PC-3 (cell line): ENCODE measurements around the gene SYT1. TPM values are rescaled to one million over a fixed set of nuclear protein-coding genes. Genes with fewer than 3 reads are reported as not detected.

Experiments used
- ATAC-seq: fragments of 200-7000 bp; cut with Tn5 transposase; 2 replicates; pipeline ENCODE4 v1.9.1; 2020; ENCODE audit warnings: mild to moderate bottlenecking, moderate library complexity
- BruUV-seq: library from RNA; stranded (reverse); fragments of 400-500 nt; replicated peaks from 2 replicates; lab custom pipeline; 2021; lab: Mats Ljungman, UMichigan
- CTCF ChIA-PET: fragments of 300-600 bp; sonication (Branson Sonifier 250); formaldehyde crosslinking; loops from one replicate; lab custom pipeline; 2022; ENCODE audit warnings: antibody characterized with exemption; lab: Charles Lee
- POLR2A ChIA-PET: fragments of 300-600 bp; sonication (Branson Sonifier 250); formaldehyde crosslinking; loops from one replicate; lab custom pipeline; 2022; ENCODE audit warnings: antibody characterized with exemption; ENCODE audit not compliant: unreplicated experiment; lab: Charles Lee
- DNase-seq: peaks from one replicate; pipeline ENCODE4 v3.0.0-alpha.2; 2015
- H2AFZ ChIP-seq: fragments of 300-600 bp; sonication (generic); 2 replicates; pipeline ENCODE4 v1.6.0; 2016; ENCODE audit warnings: antibody characterized with exemption, low read length
- H3F3A ChIP-seq: fragments of 300-600 bp; sonication (generic); one replicate; pipeline ENCODE4 v1.6.0; 2017; ENCODE audit warnings: antibody characterized with exemption, low read length, control low read depth, mild to moderate bottlenecking; ENCODE audit not compliant: unreplicated experiment
- H3K27ac ChIP-seq: fragments of 300-600 bp; sonication (generic); 2 replicates; pipeline ENCODE4 v1.5.1; 2016; ENCODE audit warnings: mild to moderate bottlenecking, low read length
- H3K27me3 ChIP-seq: fragments of 300-600 bp; sonication (generic); 2 replicates; pipeline ENCODE4 v1.6.1; 2016; ENCODE audit warnings: low read length, mixed read lengths
- H3K36me3 ChIP-seq: fragments of 300-600 bp; sonication (generic); 2 replicates; pipeline ENCODE4 v1.6.1; 2016; ENCODE audit warnings: low read depth, mixed run types, low read length, mixed read lengths
- H3K4me1 ChIP-seq: fragments of 300-600 bp; sonication (generic); 2 replicates; pipeline ENCODE4 v1.5.1; 2016; ENCODE audit warnings: low read length; ENCODE audit not compliant: insufficient read depth
- H3K4me2 ChIP-seq: fragments of 300-600 bp; sonication (generic); 2 replicates; pipeline ENCODE4 v1.6.0; 2016; ENCODE audit warnings: low read length
- H3K4me3 ChIP-seq: fragments of 300-600 bp; sonication (generic); 2 replicates; pipeline ENCODE4 v1.5.1; 2016; ENCODE audit warnings: mild to moderate bottlenecking, low read length, mixed read lengths
- H3K79me2 ChIP-seq: fragments of 300-600 bp; sonication (generic); 2 replicates; pipeline ENCODE4 v1.6.1; 2017; ENCODE audit warnings: low read length, mixed read lengths
- H3K9ac ChIP-seq: fragments of 300-600 bp; sonication (generic); 2 replicates; pipeline ENCODE4 v1.6.0; 2016; ENCODE audit warnings: mild to moderate bottlenecking, low read length
- H3K9me2 ChIP-seq: fragments of 300-600 bp; sonication (generic); replicated peaks from 2 replicates; pipeline ENCODE4 v1.6.1; 2016; ENCODE audit warnings: mixed run types, low read length, mixed read lengths
- H3K9me3 ChIP-seq: fragments of 300-600 bp; sonication (generic); 2 replicates; pipeline ENCODE4 v1.6.1; 2016; ENCODE audit warnings: low read length, mixed read lengths
- H4K20me1 ChIP-seq: fragments of 300-600 bp; sonication (generic); 2 replicates; pipeline ENCODE4 v1.6.1; 2016; ENCODE audit warnings: low read length, mixed read lengths
- CTCF ChIP-seq: fragments of 300-600 bp; sonication (generic); conservative IDR thresholded peaks from 2 replicates; pipeline ENCODE4 v1.5.1; 2017; ENCODE audit warnings: antibody characterized with exemption, low read depth, mild to moderate bottlenecking, low read length
- EZH2 ChIP-seq: fragments of 300-600 bp; sonication (generic); IDR thresholded peaks from one replicate; pipeline ENCODE4 v1.6.1; 2017; ENCODE audit warnings: antibody characterized with exemption, mild to moderate bottlenecking, low read length; ENCODE audit not compliant: unreplicated experiment
- EZH2phosphoT487 ChIP-seq: fragments of 300-600 bp; sonication (generic); IDR thresholded peaks from 2 replicates; pipeline ENCODE4 v1.6.1; 2018; ENCODE audit warnings: mild to moderate bottlenecking, antibody characterized with exemption, low read length, borderline replicate concordance
- intact Hi-C: fragments of 100-400 bp; cut with micrococcal nuclease; formaldehyde crosslinking; loops from 2 replicates; pipeline ENCODE4 v1.9.0; 2023
- total RNA-seq: library from RNA; depleted of rRNA; stranded (reverse); fragments of >200 nt; gene quantifications from 2 replicates; pipeline ENCODE4 v1.2.3, GENCODE V29; 2014

Gene SYT1
- total RNA-seq, 1 experiment from 2014 or later = 0.51 TPM

GRCh38 chr12:79168687-79169086 lies 304.1 kb downstream of the SYT1 start:
- no peak overlapping the region for H2AFZ ChIP-seq
- no peak for TF ChIP-seq CTCF
- TF ChIP-seq EZH2phosphoT487 = no peak
- no peak for TF ChIP-seq EZH2
- H3K9ac ChIP-seq = no peak overlapping the region
- H3K9me3 ChIP-seq = no peaks in the 10 kb centered on the region
- no peak for ATAC-seq
- DNase-seq = no peak
- no peak overlapping the region for H3K4me3 ChIP-seq
- no peaks in the 10 kb centered on the region for H3K36me3 ChIP-seq
- H3K79me2 ChIP-seq = no peaks in the 10 kb centered on the region
- ChIA-PET POLR2A (no interaction called here), CTCF (no interaction called here)
- no peak overlapping the region for H3K27ac ChIP-seq
- H3F3A ChIP-seq = no peaks in the 10 kb centered on the region
- BruUV-seq = no TSS peak
- no peak overlapping the region for H3K4me2 ChIP-seq
- no peaks in the 10 kb centered on the region for H3K9me2 ChIP-seq
- H4K20me1 ChIP-seq = no peaks in the 10 kb centered on the region
- H3K4me1 ChIP-seq = no peaks in the 10 kb centered on the region
- intact Hi-C loops = no loop called here
- H3K27me3 ChIP-seq = no peaks in the 10 kb centered on the region

- no peak overlapping the region for H3K27ac ChIP-seq
- no peaks in the 10 kb centered on the region for H3K79me2 ChIP-seq
- H2AFZ ChIP-seq = no peak overlapping the region
- H3K27me3 ChIP-seq = no peaks in the 10 kb centered on the region
- no peaks in the 10 kb centered on the region for H3F3A ChIP-seq
- H3K9me2 ChIP-seq = no peaks in the 10 kb centered on the region
- ChIA-PET CTCF (interaction anchor here (0.7 to 1.2 kb wide), 2 partner anchors 704 to 782 kb away, joined by 3 to 8 read pairs; no protein-coding TSS in a partner anchor), POLR2A (interaction anchor here (0.5 kb wide), 1 partner anchor 17 kb away, joined by 3 read pairs; no protein-coding TSS in a partner anchor)
- TF ChIP-seq CTCF = peak; percentile 62
- TF ChIP-seq EZH2 = no peak
- TF ChIP-seq EZH2phosphoT487 = no peak
- H3K9ac ChIP-seq = no peak overlapping the region
- no peak overlapping the region for H3K4me3 ChIP-seq
- H3K36me3 ChIP-seq = no peaks in the 10 kb centered on the region
- intact Hi-C loops = loop anchor here (1.0 to 10.0 kb wide), 8 partner anchors 167 to 993 kb away; partner anchors contain the start of gene SYT1
- ATAC-seq (peak; percentile 83), DNase-seq (peak; percentile 70)
- no peak overlapping the region for H3K4me2 ChIP-seq
- no peaks in the 10 kb centered on the region for H4K20me1 ChIP-seq
- no peaks in the 10 kb centered on the region for H3K9me3 ChIP-seq
- H3K4me1 ChIP-seq = no peaks in the 10 kb centered on the region
- no TSS peak for BruUV-seq
Observed at GRCh38 chr12:79174626-79175025, 310.1 kb downstream of the SYT1 start.

GRCh38 chr12:79183003-79183402 lies 318.4 kb downstream of the SYT1 start:
- H3K9ac ChIP-seq = no peak overlapping the region

More at GRCh38 chr12:79183003-79183402, 318.4 kb downstream of the SYT1 start:
- ChIA-PET POLR2A (no interaction called here), CTCF (interaction anchor here (0.7 kb wide), 1 partner anchor 616 kb away, joined by 3 read pairs; no protein-coding TSS in a partner anchor)
- DNase-seq (no peak), ATAC-seq (no peak)
- Histone ChIP-seq H3K4me1 (no peaks in the 10 kb centered on the region), H3K4me3 (no peak overlapping the region), H4K20me1 (no peaks in the 10 kb centered on the region), H3K9me2 (no peaks in the 10 kb centered on the region), H3K9me3 (no peaks in the 10 kb centered on the region), H3K36me3 (no peaks in the 10 kb centered on the region), H3K4me2 (no peak overlapping the region), H3F3A (no peaks in the 10 kb centered on the region), H3K27ac (no peak overlapping the region), H2AFZ (no peak overlapping the region), H3K79me2 (no peaks in the 10 kb centered on the region), H3K27me3 (no peaks in the 10 kb centered on the region)
- no TSS peak for BruUV-seq
- no peak for TF ChIP-seq EZH2
- no peak for TF ChIP-seq EZH2phosphoT487
- no peak for TF ChIP-seq CTCF
- intact Hi-C loops = no loop called here
